ENCODE measurements around the gene GRAMD1A.
"Not testable (repeated sequence)": the region's sequence is repeated elsewhere in the genome, so short reads cannot be mapped to it uniquely, and the experiment has no call there.

Gene GRAMD1A

DNA sequence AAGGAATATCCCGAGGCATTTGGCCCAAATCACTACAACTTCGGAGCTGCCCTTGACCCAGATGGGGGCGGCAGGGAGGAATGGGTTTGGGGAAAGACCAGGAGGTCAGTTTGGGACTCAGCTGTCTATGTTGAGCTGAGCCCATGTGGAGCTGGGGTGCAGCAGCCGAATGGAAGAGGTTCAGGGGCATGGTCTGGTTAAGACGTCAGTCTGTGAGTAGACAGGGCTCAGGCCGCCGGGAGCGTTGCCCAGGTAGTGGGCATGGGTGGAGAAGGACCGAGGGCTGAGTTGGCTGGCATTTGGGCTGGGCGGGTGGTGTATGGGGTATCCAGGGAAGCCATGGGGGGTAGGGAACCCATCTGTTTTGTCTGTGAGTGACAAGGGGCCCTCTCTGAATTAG, 20.9 kb downstream of the GRAMD1A start:
- DNase-seq (ENCODE audit: low read depth): no peak

DNA sequence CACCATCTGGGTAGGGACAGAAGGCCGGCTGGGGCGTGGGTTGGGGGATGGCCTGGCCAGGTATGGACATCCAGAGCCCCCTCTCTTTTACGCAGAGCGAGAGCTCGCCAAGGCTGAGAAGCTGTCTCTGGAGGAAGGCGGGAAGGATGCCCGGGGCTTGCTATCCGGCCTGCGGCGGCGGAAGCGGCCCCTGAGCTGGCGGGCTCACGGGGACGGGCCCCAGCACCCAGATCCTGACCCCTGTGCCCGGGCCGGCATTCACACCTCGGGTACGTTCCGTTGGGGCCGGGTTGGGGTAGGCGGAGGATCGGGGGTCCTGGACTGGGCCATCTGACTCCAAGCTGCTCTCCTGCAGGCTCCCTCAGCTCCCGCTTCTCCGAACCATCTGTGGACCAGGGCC, 21.5 kb downstream of the GRAMD1A start:
- DNase-seq (ENCODE audit: low read depth): no peak

DNA sequence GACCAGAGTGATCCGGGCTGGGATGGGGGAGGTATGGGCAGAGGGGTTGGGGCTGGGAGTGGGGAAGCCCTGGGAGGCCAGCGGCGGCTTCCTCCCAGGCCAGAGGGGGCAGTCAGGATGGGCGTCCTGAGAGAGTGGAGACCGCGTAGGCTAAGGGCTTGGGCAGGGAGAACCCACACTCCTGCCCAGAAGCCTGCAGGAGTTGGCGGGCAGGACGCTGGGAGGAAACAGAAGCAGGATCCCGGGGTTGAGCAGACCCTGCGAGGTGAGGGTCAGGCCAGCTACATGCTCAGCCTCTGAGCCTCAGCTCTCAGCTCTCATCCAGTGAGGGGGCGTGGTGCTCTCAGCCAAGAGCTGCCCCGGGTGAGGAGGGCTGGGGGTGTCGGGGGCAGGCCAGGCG, 22.3 kb downstream of the GRAMD1A start:
- DNase-seq (ENCODE audit: low read depth): no peak

DNA sequence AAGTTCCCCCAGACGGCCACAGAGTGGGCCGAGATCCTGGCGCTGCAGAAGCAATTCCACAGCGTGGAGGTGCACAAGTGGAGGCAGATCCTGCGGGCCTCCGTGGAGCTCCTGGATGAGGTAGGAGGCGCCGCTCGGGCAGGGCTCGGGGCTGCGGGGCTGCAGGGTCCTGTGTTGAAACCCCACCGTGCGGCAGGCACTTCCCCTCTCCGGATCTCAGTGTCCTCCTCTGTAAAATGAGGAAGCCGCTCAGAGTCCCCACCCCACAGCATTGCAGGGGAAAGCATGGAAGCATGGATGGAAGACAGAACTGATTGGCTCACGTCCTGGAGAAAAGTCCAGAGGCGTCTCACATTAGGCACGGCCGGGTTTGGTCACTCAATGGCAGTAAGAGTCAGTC, 23.3 kb downstream of the GRAMD1A start:
- DNase-seq (ENCODE audit: low read depth): no peak

DNA sequence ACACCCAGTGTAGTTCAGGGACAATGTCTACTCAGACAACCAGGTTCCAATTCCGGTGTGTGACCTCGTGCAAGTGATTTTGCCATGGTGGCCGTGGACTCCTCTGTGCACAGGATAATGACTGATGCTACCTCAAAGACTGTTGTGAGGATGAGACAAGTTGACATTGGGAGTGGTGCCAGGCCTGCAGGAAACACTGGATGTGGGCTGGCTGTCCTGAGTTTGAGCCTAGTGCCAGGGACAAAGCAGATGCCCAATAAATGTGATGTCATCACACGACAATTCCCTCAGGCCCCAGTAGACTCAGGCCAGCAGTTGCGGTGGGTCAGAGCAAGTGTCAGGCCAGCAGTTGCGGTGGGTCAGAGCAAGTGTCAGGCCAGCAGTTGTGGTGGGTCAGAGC, 24.0 kb downstream of the GRAMD1A start:
- DNase-seq (ENCODE audit: low read depth): no peak

DNA sequence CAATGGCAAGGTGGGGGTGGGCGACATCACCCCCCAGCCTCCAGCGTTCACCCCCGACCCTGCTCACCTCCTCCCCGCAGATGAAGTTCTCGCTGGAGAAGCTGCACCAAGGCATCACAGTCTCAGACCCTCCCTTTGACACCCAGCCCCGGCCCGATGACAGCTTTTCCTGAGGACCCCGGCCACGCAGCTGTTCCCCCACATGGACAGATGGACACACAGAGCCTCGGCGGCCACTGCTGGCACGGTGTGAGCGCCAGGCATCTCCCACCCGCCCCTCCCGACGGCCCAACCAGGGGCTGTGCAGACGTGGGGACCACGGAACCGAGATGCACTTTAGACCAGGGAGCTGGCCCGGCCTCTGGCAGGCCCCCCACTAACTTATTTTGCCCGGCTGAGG, 25.8 kb downstream of the GRAMD1A start:
- DNase-seq (ENCODE audit: low read depth): no peak

DNA sequence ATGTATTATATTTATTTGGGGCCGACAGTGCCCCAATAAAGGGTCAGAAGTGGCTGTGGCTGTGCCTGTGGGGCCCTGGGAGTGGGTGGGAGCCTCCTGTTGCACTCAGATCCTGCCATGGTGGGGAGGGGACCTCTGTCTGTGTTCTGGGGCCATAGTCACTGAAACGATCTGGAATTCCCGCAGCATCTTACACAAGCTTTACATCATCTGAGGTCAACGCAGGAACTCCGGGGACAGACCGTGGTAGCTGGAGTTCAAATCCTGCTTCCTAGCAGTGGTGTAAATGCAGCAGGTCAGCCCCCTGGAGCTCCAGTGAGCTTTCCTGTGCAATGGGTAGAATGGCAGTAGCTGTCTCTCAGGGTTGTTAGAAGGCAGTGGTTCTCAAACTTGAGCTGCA, 26.3 kb downstream of the GRAMD1A start:
- no peak for DNase-seq (ENCODE audit: low read depth)

DNA sequence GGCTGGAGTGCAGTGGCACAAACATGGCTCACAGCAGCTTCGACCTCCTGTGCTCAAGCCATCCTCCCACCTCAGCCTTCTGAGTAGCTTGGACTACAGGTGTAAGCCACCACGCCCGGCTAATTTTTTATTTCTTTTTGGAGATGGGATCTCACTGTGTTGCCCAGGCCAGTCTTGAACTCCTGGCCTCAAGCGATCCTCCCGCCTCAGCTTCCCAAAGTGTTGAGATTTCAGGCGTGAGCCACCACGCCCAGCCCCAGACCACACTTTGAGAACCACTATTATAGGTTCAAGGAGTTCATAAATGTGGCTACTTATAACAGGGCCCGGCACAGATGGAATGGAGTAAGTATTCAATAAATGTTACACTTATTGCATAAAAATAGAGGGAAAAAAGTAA, 26.9 kb downstream of the GRAMD1A start:
- DNase-seq (ENCODE audit: low read depth): no peak

DNA sequence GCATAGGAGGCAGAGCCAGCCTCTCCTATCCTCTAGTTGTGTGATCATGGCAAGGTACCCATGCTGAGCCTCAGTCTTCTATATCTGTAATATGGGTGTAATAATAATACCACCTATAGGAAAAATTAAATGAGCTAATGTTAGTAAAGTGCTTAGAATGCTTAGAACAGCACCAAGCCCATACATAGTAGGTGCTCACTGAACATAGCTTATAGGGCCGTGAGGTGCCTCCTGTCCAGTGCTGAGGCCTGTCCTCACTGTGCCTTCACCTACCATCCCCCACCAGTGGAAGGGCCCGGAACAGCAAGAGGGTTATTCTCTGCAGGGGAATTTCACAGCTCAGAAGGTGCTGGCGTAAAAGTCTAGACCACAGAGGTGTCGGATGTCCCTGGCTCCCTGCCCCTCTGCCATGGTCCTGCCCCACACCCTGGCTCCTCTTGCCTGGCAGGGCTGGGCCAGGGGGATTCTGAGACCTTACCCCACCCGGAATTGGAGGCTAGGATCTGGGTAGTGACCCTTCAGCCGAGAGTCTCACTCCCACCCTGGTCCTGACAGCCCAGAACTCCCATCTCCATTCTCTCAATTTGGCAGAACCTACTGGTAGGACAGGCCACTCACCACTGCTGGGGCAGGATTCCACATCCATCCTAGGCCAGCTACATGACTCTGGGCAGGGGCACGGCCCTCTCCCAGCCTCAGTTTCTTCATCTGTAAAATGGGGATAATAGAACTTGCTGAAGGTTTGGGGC, 27.9 kb downstream of the GRAMD1A start:
- no peak for DNase-seq (ENCODE audit: low read depth)

DNA sequence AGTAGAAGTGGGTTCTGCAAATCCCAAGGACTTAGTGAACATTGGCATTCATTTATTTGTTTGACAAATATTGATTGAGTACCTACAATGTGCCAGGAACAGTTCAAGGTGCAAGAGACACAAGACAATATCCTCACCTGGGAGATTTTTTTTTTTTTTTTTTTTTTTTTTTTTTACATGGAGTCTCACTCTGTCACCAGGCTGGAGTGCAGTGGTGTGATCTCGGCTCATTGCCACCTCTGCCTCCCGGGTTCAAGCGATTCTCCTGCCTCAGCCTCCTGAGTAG, 28.4 kb downstream of the GRAMD1A start:
- not testable (repeated sequence) for DNase-seq (ENCODE audit: low read depth)

DNA sequence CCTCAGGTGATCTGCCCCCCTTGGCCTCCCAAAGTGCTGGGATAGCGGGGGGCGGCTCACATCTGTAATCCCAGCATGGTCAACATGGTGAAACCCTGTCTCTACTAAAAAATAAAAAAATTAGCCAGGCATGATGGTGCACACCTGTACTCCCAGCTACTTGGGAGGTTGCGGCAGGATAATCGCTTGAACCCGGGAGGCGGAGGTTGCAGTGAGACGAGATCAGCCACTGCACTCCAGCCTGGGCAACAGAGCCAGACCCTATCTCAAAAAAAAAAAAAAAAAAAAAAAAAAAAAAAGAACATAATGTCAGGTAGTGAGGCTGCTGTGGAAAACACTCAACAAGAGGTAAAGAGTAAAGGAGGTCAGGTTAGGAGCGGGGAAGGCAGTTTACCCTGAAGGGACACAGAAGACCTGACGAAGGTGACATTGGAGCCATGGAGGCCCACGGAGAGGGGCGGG, 29.2 kb downstream of the GRAMD1A start:
- not testable (repeated sequence) for DNase-seq (ENCODE audit: low read depth)

DNA sequence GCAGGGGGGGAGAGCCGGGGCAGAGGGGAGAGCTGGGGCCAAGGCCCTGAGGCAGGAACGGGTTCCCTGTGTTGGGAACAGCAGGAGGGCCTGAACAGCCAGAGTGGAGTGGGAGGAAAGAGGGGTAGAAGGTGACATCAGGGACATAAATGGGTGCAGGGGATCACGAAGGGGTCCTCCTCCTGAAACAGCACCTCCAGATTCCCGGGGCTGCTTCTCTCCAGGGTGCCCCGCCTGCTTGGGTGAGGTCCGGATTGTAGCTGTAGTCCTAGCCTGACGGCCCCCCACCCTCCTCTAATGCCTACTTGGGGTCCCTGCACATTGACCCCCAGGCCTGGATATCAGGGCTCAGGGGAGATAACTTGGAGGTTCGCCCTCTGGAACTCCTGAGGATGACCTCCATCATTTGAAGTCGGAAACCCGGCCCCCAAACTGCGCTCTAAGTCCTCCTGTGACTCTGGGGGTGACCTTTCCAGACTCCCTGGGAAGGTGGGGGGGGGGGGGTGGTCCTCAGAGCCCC, 29.7 kb downstream of the GRAMD1A start:
- DNase-seq (ENCODE audit: low read depth): no peak

DNA sequence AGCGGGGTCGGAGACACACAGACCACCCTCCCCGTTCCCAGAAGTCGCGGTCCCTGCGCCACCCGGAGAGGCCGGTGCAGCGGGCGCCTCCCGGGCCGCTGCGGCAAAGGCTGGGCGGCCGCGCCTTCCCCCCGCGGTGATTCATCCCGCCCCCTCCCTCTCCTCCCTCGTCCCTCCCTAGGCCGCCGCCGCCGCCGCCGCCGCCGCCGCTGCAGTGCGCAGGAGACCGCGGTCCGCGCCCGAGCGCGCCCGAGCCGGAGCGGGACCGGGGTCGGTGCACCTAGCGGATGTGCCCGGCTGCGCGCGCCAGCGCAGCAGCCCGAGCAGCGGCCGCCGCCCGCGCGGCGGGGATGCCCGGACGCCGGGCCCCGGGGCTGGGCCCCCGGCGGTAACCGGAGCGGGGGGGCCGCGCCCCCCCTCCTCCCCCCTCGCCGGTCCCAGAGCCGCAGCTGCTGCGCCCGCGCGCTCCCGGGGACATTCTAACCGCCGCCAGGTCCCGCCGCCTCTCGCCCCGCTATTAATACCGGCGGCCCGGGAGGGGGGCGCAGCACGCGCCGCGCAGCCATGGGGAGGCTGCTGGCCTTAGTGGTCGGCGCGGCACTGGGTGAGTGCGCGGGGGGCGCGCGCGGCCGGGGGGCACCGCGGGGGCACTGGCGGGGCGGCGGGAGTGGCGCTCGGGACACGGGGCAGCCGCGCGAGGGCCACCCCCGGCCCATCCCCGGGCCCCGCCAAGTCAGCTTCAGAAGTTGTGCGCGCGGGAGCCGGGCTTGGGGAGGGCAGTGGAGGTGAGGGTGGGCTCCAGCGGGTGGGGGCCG, 30.3 kb downstream of the GRAMD1A start, which contains the start of gene SCN1B:
TSS of gene SCN1B (plus strand) at position 214 of the 815 bp plus-strand sequence. CDS start at position 565, 351 bp downstream.
- DNase-seq (ENCODE audit: low read depth): no peak

DNA sequence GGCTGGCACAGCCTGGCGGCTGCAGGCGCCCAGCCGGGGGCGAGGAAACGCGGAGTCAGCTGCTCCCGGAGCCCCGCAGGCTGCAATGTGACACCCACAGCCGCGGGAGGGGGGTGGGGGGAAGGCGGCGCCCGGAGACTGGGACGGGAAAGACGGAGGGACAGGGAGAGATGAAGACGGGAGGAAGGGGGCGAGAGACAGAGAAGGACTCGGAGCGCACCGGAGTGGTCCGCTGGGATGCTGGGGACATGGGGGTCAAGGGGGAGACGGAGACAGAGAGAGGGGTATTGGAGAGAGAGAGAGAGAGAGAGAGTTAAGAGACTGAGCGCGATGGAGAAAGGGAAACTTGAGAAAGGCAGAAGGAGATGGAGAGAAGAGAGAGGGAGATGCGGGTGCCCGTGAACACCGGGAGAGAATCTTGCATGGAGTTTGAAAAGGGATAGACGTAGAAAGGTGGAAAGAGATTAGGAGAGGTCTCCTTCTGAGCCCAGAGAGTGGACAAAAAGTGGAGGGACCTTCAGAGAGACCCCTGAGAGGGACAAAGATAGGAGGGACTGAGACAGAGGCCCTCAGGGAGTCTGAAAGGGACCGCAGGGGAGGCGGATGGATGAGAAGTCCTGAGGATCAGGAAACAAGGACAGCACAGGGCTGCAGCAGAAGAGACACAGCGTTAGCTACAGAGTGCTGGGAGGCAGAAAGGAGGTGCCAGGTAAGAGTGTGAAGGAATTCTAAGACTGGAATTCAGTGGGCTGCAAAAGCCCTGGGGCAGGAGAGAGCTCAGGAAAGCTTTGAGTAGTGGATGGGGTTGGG, 31.2 kb downstream of the GRAMD1A start:
- DNase-seq (ENCODE audit: low read depth): no peak

DNA sequence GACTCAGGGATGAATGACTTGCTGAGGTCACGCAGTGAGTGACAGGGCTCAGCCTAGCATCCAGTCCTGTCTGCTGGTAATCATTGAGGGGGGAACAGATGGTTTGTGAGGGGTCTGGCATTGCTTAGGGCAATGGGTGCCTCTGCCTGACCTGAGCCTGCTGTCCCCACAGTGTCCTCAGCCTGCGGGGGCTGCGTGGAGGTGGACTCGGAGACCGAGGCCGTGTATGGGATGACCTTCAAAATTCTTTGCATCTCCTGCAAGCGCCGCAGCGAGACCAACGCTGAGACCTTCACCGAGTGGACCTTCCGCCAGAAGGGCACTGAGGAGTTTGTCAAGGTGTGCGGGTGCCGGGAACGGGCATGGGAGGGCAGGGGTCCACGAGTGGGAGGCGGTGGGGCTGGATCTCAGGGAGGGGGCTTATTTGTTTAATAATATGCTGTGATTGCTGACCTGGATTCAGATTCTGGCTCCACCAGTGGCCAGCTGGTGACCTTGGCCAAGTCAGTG, 32.3 kb downstream of the GRAMD1A start:
- DNase-seq (ENCODE audit: low read depth): no peak

DNA sequence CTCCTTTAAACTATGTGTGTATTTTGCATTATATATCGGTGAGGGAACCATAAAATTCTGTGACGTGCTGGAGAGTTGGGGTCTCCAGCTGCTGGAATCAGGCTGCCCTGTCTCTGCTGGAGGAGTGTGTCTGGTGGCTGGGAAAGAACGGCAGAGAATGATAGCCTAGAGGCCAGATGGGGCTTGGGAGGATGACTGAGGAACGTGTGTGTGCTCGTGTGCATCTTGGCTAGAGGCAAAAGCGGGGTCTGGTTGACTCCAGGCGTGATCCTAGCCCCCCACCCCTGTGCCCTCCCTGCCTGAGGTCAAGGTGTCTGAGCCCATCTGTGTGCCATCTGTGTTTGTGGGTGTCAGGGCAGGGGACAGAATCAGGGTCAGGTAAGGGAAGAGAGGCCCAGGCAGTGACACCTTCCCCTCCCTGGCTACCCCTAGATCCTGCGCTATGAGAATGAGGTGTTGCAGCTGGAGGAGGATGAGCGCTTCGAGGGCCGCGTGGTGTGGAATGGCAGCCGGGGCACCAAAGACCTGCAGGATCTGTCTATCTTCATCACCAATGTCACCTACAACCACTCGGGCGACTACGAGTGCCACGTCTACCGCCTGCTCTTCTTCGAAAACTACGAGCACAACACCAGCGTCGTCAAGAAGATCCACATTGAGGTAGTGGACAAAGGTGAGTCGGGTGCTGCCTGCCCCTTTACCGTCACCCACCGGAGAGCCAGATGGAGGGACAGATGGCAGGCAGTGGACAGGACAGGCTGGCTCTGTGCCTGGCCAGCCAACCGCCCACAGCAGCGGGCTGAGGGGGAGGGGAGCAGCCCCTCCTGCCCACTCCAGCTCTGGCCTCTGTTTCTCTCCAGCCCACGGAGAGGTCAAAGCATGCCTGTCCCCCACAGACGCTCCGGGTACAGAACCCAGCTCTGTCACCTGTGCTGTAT, 33.2 kb downstream of the GRAMD1A start:
- DNase-seq (ENCODE audit: low read depth): no peak

DNA sequence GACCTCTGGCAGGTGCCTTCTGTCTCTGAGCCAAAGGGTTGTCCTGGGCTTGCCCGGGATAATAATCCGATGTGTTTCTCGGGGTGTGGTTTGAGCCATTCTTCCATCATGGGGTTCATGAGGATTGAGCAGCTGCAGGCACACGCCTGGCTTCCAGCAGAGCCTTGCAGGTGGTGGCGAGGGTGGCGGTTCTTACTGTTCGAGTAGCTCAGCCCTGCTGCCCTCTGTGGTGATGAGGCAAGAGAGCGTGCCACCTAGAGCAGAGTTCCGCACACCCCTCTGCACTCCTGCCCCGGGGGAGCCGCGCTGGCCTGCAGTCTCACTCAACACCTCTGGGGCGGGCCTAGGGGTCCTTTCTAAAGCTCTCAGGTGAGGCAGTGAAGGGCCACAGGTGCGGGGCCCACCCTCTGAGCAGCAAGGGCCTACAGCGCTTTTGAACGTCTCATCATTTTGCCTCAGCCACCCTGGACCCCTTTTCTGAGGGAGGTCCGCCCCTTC, 33.9 kb downstream of the GRAMD1A start:
- no peak for DNase-seq (ENCODE audit: low read depth)

DNA sequence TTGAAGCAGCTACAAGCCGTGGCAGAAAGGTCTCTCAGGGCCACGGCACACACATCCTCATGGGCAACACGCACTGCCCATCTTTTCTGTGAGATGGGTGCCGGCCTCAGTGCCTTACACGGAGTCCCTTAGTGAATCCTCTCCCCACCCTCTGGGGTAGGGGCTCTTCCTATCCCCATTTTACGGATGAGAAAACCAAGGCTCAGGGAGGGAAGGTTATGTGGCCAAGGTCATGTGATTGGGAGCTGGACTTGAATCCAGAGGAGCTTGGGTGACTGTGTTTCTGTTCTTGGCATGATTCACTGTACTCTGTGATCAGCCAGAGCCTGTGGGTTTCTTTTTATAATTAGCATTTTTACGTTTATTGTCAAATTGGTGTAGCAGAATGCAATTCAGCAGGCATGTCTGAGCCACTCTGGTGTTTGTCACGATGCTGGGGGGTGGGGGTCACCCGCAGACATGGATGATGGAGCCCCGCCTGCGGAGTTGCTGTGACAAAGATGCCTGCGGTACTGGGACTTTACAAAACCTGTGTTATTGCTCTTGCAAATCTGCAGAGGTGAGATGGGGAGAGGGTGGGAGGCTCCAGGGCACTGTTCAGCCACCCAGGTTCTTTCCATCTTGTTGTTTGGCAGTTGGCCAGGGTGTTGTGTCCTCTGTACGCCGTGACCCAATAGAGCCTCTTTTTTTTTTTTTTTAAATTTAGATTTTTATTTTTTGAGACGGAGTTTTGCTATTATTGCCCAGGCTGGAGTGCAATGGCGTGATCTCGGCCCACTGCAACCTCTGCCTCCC, 34.7 kb downstream of the GRAMD1A start:
- no peak for DNase-seq (ENCODE audit: low read depth)

DNA sequence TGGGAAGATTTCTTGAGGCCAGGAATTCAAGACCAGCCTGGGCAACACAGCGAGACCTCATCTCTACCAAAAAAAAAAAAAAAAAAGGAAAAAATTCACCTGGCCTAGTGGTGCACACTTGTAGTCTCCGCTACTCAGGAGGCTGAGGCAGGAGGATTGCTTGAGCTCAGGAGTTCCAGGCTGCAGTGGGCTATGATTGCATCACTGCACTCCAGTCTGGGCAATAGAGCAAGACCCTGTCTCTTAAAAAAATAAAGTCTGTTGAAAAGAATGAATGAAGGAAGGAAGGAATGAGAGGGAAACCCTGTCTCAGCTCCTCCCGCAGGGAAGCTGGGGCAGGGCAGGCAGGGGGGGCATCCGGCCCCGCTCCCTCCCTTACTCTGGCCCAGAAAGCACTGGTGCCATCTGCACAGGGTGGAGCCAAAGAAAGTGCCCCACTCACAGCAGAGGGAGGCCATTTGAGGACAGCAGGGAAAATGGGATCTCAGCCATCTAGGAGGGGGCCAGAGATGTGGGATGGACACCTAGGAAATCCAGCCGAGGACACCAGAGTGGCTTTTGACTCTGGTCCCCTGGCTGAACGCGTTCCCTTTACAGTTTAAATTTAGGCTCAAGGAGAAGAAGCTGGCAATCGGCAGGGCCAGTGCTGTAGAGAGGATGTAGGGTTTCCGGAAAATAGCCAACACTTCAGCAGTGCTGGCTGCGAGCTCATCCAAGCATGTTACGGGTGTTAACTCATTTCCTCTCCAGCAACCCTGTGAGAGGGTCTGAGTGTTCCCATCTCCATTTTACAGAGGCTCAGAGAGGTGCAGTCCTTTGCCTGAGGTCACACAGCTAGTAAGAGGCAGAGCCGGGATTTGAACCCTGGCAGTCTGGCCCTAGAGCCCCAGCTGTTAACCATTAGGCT, 37.8 kb downstream of the GRAMD1A start:
- DNase-seq (ENCODE audit: low read depth): no peak

All from GM04504 (cell line).